ENCODE measurements around the gene CXCR2.

- TF ChIP-seq EP300 (IDR thresholded peaks at IDR 0.05) (no peak), CTCF (IDR thresholded peaks at IDR 0.05) (no peak), POLR2A (IDR thresholded peaks at IDR 0.05) (no peak), POLR2AphosphoS5 (IDR thresholded peaks at IDR 0.05) (no peak)
Measured at GRCh38 chr2:218089259-218089658, 36.6 kb upstream of the CXCR2 start.

All from suprapubic skin (tissue), 4 donors.